Upper lobe of left lung (tissue), 6 donors: ENCODE results near the gene TCEAL2. TPM values are rescaled to one million over a fixed set of nuclear protein-coding genes. Genes with fewer than 3 reads are reported as not detected.
"Not testable (repeated sequence)": the region's sequence is repeated elsewhere in the genome, so short reads cannot be mapped to it uniquely, and the experiment has no call there.

Source experiments
- ATAC-seq, 2 donors: fragments of 200-7000 bp; cut with Tn5 transposase; one replicate each; pipeline ENCODE4 v1.9.1; 2022; ENCODE audit warnings: mild to moderate bottlenecking in 2 of 2, moderate library complexity in 2 of 2; ENCODE audit not compliant: low FRiP score in 2 of 2
- DNase-seq, 2 donors: peaks; one replicate each; pipeline ENCODE4 v3.0.0-alpha.2; 2019 to 2020
- H3K27ac ChIP-seq, 4 donors: fragments of 200-600 bp; sonication (generic); one replicate each; pipeline ENCODE4 v1.5.1; 2016 to 2019
- H3K27me3 ChIP-seq, 4 donors: fragments of 200-600 bp; sonication (generic); one replicate each; pipeline ENCODE4 v1.5.1; 2017 to 2019
- H3K36me3 ChIP-seq, 4 donors: fragments of 200-600 bp; sonication (generic); one replicate each; pipeline ENCODE4 v1.5.1; 2016 to 2019
- H3K4me1 ChIP-seq, 4 donors: fragments of 200-600 bp; sonication (generic); one replicate each; pipeline ENCODE4 v1.5.1; 2018 to 2019
- H3K4me3 ChIP-seq, 4 donors: fragments of 200-600 bp; sonication (generic); one replicate each; pipeline ENCODE4 v1.5.1; 2017 to 2019; ENCODE audit warnings: mild to moderate bottlenecking in 2 of 4, moderate library complexity in 1 of 4
- H3K9me3 ChIP-seq, 4 donors: fragments of 200-600 bp; sonication (generic); one replicate each; pipeline ENCODE4 v1.5.1; 2018 to 2019
- CTCF ChIP-seq, 6 experiments: fragments of 450-650 bp in 4 of 6; fragments of 200-600 bp in 2 of 6; sonication (generic) in 2 of 6; IDR thresholded peaks; one replicate each; pipeline ENCODE4 v1.5.1; 2016 to 2019; ENCODE audit warnings: antibody characterized with exemption in 6 of 6
- EP300 ChIP-seq, 4 donors: sonication (generic); formaldehyde crosslinking; IDR thresholded peaks; one replicate each; pipeline ENCODE4 v1.5.1; 2017; ENCODE audit warnings: antibody characterized with exemption in 4 of 4, control low read depth in 2 of 4
- POLR2A ChIP-seq, 4 donors: fragments of 450-650 bp; IDR thresholded peaks; one replicate each; pipeline ENCODE4 v1.5.1; 2016 to 2017; ENCODE audit warnings: antibody characterized with exemption in 4 of 4, mild to moderate bottlenecking in 2 of 4
- POLR2AphosphoS5 ChIP-seq, 2 donors: sonication (generic); formaldehyde crosslinking; IDR thresholded peaks; one replicate each; pipeline ENCODE4 v1.5.1; 2017; ENCODE audit warnings: antibody characterized with exemption in 2 of 2
- WGBS, 2 donors: methylation state at CpG; one replicate each; pipeline ENCODE4 v1.1.5; 2017 to 2018; 5-methylcytosine and 5-hydroxymethylcytosine counted together
- total RNA-seq, 6 donors: library from RNA; depleted of rRNA in 4 of 6; stranded (reverse); fragments of >200 nt in 4 of 6; gene quantifications; one replicate each; pipeline versions ENCODE4 v1.1.0 to v1.2.1, GENCODE V29; 2016 to 2021
- donor health status: DM: no; HTN: no; CAD: no; lungs with moderate emphysema.
- donor health status: DM: no; HTN: yes; CAD: no; lungs with severe emphysema.

Gene TCEAL2
- 1 to 10 TPM in 5 of 6 donors, not detected in 1; 1.4 to 7.7 (median 3.2) TPM for total RNA-seq

GRCh38 chrX:102125436-102125835, at the start of gene TCEAL2:
Gene TCEAL2, plus strand, starts transcription at chrX:102125679. Its CDS starts 1,152 bp downstream, at chrX:102126831.
- H3K4me3 ChIP-seq: peak within 1 kb of the TSS in 2 of 4 donors; percentile 24 to 43
- not testable (repeated sequence) for H3K27me3 ChIP-seq, H3K9me3 ChIP-seq, H3K36me3 ChIP-seq, H3K27ac ChIP-seq, H3K4me1 ChIP-seq
- WGBS, 2 donors: 33% methylated on average over 9 of the region's 38 CpGs; no CpG with 5 or more reads in 1 of the 2 donors
- peak; percentile 34 to 87 for DNase-seq
- ATAC-seq: peak in 1 of 2 donors; percentile 40

DNA sequence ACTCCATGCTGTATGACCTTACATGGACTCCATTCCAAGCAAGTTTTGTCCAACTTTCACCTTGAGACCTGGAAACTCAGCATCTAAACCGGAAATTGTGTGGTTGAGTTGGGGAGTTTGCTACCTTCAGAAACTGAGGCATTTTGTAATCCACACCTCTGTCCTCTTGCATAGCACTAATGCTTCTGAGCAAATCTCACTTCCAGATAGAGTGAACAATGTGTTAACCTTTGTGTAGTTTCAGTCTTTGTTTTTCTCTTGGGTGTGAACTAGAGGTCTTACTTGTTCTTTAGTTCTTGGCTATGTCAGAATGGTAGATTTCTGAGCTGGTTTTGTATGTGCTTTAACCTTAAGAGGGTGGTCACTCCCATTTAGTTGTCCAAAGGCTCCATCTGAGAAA, 48.1 kb upstream of the TCEAL2 start:
- Histone ChIP-seq H3K9me3 (no peaks in the 10 kb centered on the region), H3K4me1 (no peaks in the 10 kb centered on the region), H3K36me3 (no peaks in the 10 kb centered on the region), H3K27ac (no peak overlapping the region), H3K27me3 (no peaks in the 10 kb centered on the region), H3K4me3 (no peak overlapping the region)
- 50 to 52% methylated on average over 1 of the region's 1 CpG for WGBS, 2 donors
- ATAC-seq (no peak), DNase-seq (no peak)
- TF ChIP-seq EP300 (IDR thresholded peaks at IDR 0.05): no peak
- TF ChIP-seq POLR2AphosphoS5 (IDR thresholded peaks at IDR 0.05): no peak
- TF ChIP-seq POLR2A (IDR thresholded peaks at IDR 0.05): no peak
- no peak for TF ChIP-seq CTCF (IDR thresholded peaks at IDR 0.05)

GRCh38 chrX:102085706-102086105, 39.8 kb upstream of the TCEAL2 start:
- Histone ChIP-seq H3K27me3 (no peaks in the 10 kb centered on the region), H3K36me3 (no peaks in the 10 kb centered on the region), H3K4me1 (no peaks in the 10 kb centered on the region), H3K27ac (no peak overlapping the region), H3K9me3 (no peaks in the 10 kb centered on the region), H3K4me3 (no peak overlapping the region)
- WGBS, 2 donors: 27 to 47% methylated on average over 5 of the region's 5 CpGs
- TF ChIP-seq POLR2AphosphoS5 (IDR thresholded peaks at IDR 0.05): no peak
- TF ChIP-seq POLR2A (IDR thresholded peaks at IDR 0.05): no peak
- no peak for TF ChIP-seq EP300 (IDR thresholded peaks at IDR 0.05)
- no peak for TF ChIP-seq CTCF (IDR thresholded peaks at IDR 0.05)
- ATAC-seq (no peak), DNase-seq (no peak)

DNA sequence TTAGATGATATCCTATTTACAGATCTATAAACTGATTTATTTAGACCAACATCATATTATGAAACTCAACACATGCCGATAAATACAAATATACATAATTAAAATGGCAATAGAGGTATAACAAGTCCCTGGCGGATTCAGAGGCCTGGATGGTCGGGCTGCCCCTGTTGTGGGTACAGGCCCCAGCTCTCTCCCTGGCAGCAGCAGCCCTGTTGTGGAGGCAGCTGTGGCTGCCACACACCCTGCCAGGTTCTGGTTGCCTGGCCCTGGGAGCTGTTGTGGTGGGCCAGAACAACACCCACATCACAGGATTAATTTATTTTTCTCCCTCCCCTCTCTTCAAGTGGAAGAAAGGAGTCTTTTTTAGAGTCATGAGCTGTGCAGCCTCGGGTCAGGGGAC, 12.1 kb upstream of the TCEAL2 start:
- TF ChIP-seq POLR2A (IDR thresholded peaks at IDR 0.05): no peak
- TF ChIP-seq CTCF (IDR thresholded peaks at IDR 0.05): no peak
- no peak for TF ChIP-seq POLR2AphosphoS5 (IDR thresholded peaks at IDR 0.05)
- TF ChIP-seq EP300 (IDR thresholded peaks at IDR 0.05): no peak
- ATAC-seq: no peak
- Histone ChIP-seq H3K27me3 (no peaks in the 10 kb centered on the region), H3K9me3 (no peaks in the 10 kb centered on the region), H3K27ac (no peak overlapping the region), H3K4me3 (no peak overlapping the region), H3K4me1 (no peaks in the 10 kb centered on the region), H3K36me3 (no peaks in the 10 kb centered on the region)
- WGBS, 2 donors: 66 to 69% methylated on average over 4 of the region's 4 CpGs
- DNase-seq: peak in 1 of 2 donors; percentile 20

DNA sequence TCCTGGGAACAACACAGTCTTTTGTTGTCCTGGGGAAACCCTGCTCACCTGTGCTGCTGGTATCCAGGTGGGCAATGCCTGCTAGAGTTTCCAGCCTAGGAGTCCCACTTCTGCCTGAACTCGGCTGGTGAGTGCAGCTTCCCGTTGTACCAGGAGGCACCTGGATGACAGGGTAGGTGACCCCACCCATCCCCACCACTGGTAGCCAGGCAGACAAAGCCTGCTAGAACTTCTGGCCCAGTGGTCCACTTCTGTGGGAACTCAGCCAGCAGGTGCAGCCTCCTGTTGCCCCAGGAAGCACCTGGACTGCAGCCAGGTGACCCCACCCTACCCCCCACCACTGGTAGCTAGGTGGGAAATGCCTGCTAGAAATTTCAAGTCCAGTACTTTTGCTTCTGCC, 9.7 kb upstream of the TCEAL2 start:
- no peak overlapping the region for H3K27ac ChIP-seq
- WGBS, 2 donors: 89% methylated on average over 2 of the region's 2 CpGs; no CpG with 5 or more reads in 1 of the 2 donors
- no peaks in the 10 kb centered on the region for H3K9me3 ChIP-seq
- DNase-seq (no peak), ATAC-seq (no peak)
- no peaks in the 10 kb centered on the region for H3K27me3 ChIP-seq
- H3K4me3 ChIP-seq: no peak overlapping the region
- no peaks in the 10 kb centered on the region for H3K4me1 ChIP-seq
- TF ChIP-seq POLR2A (IDR thresholded peaks at IDR 0.05): no peak
- no peaks in the 10 kb centered on the region for H3K36me3 ChIP-seq

DNA sequence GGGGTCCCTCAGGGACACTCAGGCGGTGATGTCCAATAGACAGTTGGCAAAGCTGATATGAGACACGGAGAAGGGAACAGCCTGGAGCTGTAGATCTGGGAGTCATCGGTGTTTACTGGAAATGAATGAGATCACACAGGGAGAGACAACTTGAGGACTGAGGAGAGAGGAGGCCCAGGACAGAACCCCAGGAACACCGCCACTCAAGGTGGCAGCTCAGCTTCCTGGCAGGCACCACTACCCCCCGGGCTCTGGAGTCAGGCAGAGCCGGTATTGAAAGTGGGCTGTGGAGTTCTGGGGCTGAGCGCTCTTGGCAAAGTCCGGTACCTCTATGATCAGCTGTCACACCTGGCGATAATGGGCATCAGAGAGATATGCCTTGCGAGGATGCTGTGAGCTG, 465 bp upstream of the TCEAL2 start:
- H3K4me1 ChIP-seq, H3K27me3 ChIP-seq, H3K9me3 ChIP-seq, H3K36me3 ChIP-seq, ATAC-seq, H3K27ac ChIP-seq: not testable (repeated sequence)
- peak in 1 of 2 donors; percentile 1 for DNase-seq
- H3K4me3 ChIP-seq: peak overlapping the region in 2 of 4 donors; percentile 24 to 43
- 21 to 45% methylated on average over 3 to 8 of the region's 10 CpGs for WGBS, 2 donors

DNA sequence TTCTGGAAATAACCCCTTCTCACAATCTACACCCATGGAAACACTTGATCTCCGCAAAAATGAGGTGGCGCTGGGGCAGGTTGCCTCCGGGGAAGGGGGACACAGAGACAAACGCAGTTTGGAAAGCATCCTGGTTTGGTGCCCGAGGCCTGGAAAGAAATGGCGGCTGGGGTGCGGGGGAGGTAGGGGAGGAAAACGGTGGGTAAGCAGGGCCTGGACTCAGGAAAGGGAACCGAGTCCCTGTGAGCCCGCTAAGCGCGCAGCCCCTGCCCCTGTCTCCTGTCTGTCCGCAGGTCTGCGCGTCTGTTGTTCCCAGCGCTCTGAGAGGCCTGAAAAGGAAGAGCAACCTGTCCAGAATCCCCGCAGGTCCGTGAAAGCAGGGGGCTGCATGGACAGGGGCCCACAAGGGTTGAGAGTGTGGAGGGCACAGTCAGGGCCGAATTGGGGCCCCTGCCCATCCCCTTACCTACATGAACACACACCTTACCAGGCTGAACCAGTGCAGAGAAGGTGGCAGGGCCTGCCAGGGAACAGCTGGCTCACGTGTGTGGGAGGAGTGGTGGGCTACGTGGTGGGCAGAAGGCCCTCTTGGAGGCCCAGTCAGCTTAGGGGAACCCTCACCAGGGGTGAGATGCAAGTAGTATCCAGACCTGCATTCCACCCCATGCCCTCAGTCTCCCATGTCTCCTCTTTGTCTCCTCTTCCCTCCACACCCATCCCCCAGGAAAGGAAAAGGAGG, 770 bp downstream of the TCEAL2 start:
- H3K4me1 ChIP-seq, H3K27me3 ChIP-seq, H3K9me3 ChIP-seq, H3K27ac ChIP-seq, H3K36me3 ChIP-seq, ATAC-seq: not testable (repeated sequence)
- DNase-seq: peak in 1 of 2 donors; percentile 13
- peak overlapping the region in 2 of 4 donors; percentile 24 to 43 for H3K4me3 ChIP-seq
- WGBS, 2 donors: 29 to 37% methylated on average over 4 to 21 of the region's 21 CpGs
